HepG2 (cell line): Measurements from ENCODE around the gene HES3. TPM values are rescaled to one million over a fixed set of nuclear protein-coding genes. Genes with fewer than 3 reads are reported as not detected.
A peak's percentile ranks its signal among the peaks of the same experiment; 100 is the strongest.

ENCODE experiments used
- EP300 ChIP-seq, 3 experiments: sonication (generic) in 1 of 3; formaldehyde crosslinking in 1 of 3; IDR thresholded peaks; 2 replicates each; pipeline versions ENCODE4 v1.5.1 to v1.6.1; 2011 to 2020; ENCODE audit warnings: low read depth in 2 of 3, low read length in 2 of 3, borderline replicate concordance in 1 of 3, improper control_type of control experiment in 1 of 3, mild to moderate bottlenecking in 1 of 3, missing genetic modification reagents in 1 of 3, moderate library complexity in 1 of 3
- FOXO1 ChIP-seq: sonication (generic); formaldehyde crosslinking; IDR thresholded peaks from 2 replicates; pipeline ENCODE4 v1.4.0; 2020; ENCODE audit warnings: missing genetic modification reagents
- FOXP1 ChIP-seq, 2 experiments: fragments of 450-650 bp in 1 of 2; IDR thresholded peaks; 2 replicates each; pipeline ENCODE4 v1.6.1; 2017 to 2018; ENCODE audit warnings: antibody characterized with exemption in 1 of 2
- GABPA ChIP-seq, 2 experiments: IDR thresholded peaks; 2 replicates each; pipeline ENCODE4 v1.6.1; 2011 to 2016; ENCODE audit warnings: low read depth in 2 of 2, low read length in 1 of 2, missing biosample characterization in 1 of 2, missing genetic modification characterization in 1 of 2
- HINFP ChIP-seq: sonication (generic); formaldehyde crosslinking; IDR thresholded peaks from 2 replicates; pipeline ENCODE4 v1.4.0; 2020; ENCODE audit warnings: low read depth, mild to moderate bottlenecking, missing genetic modification reagents
- HNRNPUL1 ChIP-seq: fragments of 200-400 bp; formaldehyde crosslinking; IDR thresholded peaks from 2 replicates; pipeline ENCODE4 v1.6.1; 2017; ENCODE audit warnings: low read depth, mild to moderate bottlenecking, low read length, moderate library complexity
- ISX ChIP-seq: sonication (generic); formaldehyde crosslinking; conservative IDR thresholded peaks from 2 replicates; pipeline ENCODE4 v1.5.0; 2020; ENCODE audit warnings: missing genetic modification reagents
- NBN ChIP-seq: fragments of 450-650 bp; conservative IDR thresholded peaks from 2 replicates; pipeline ENCODE4 v1.6.1; 2017
- NFRKB ChIP-seq: fragments of 450-650 bp; IDR thresholded peaks from 2 replicates; pipeline ENCODE4 v1.6.1; 2017
- THAP11 ChIP-seq: IDR thresholded peaks from 2 replicates; pipeline ENCODE4 v1.6.1; 2016; ENCODE audit warnings: missing biosample characterization, missing genetic modification reagents
- TOPORS ChIP-seq: sonication (generic); formaldehyde crosslinking; IDR thresholded peaks from 2 replicates; pipeline ENCODE4 v1.8.0; 2023; ENCODE audit warnings: mild to moderate bottlenecking, missing genetic modification reagents
- ZFP41 ChIP-seq: sonication (generic); formaldehyde crosslinking; IDR thresholded peaks from 2 replicates; pipeline ENCODE4 v1.4.0; 2020; ENCODE audit warnings: mild to moderate bottlenecking, missing genetic modification reagents, borderline replicate concordance
- ZNF746 ChIP-seq: sonication (generic); formaldehyde crosslinking; IDR thresholded peaks from 2 replicates; pipeline ENCODE4 v1.8.0; 2022; ENCODE audit warnings: mild to moderate bottlenecking, missing genetic modification reagents
- polyA plus RNA-seq, 8 experiments: library from polyadenylated mRNA; depleted of rRNA in 3 of 8; stranded (reverse) in 7 of 8; unstranded in 1 of 8; fragments of >200 nt; fragmentation: Illumina TruSeq in 4 of 8; extraction: Trizol in 4 of 8; gene quantifications; 2 replicates each; pipeline versions ENCODE4 v1.2.1 to v1.2.3, GENCODE V29; 2011 to 2016; ENCODE audit warnings: low read depth in 4 of 8, missing spikeins in 1 of 8, mixed read lengths in 1 of 8; ENCODE audit not compliant: insufficient read depth in 1 of 8
- total RNA-seq, 5 experiments: library from RNA; depleted of rRNA; stranded (reverse); fragments of >200 nt; fragmentation: Illumina TruSeq; extraction: Trizol; gene quantifications; 2 replicates each; pipeline ENCODE4 v1.2.3, GENCODE V29; 2016; ENCODE audit warnings: low read depth in 1 of 5
- TF ChIP-seq, protein P1 (sequence below): sonication (generic); formaldehyde crosslinking; IDR thresholded peaks from 2 replicates; pipeline ENCODE4 v1.5.1; 2020; ENCODE audit warnings: missing genetic modification reagents, mild to moderate bottlenecking, borderline replicate concordance
- TF ChIP-seq, protein P2 (sequence below): sonication (generic); formaldehyde crosslinking; IDR thresholded peaks from 2 replicates; pipeline ENCODE4 v1.5.0; 2020; ENCODE audit warnings: missing genetic modification reagents
- TF ChIP-seq, protein P3 (sequence below): sonication (generic); formaldehyde crosslinking; conservative IDR thresholded peaks from 2 replicates; pipeline ENCODE4 v1.5.0; 2020; ENCODE audit warnings: missing genetic modification reagents
- TF ChIP-seq, protein P4 (sequence below): sonication (generic); formaldehyde crosslinking; IDR thresholded peaks from 2 replicates; pipeline ENCODE4 v1.8.0; 2022; ENCODE audit warnings: mild to moderate bottlenecking, missing genetic modification reagents, borderline replicate concordance
- TF ChIP-seq, protein P5 (sequence below): sonication (generic); formaldehyde crosslinking; IDR thresholded peaks from 2 replicates; pipeline ENCODE4 v1.5.0; 2020; ENCODE audit warnings: missing genetic modification reagents, mild to moderate bottlenecking, borderline replicate concordance

The HES3 gene
- total and polyA plus RNA-seq, 2 of the 13 experiments (the other 11 are each of a cell fraction or from before 2014, with no cell fraction given) = not detected

DNA sequence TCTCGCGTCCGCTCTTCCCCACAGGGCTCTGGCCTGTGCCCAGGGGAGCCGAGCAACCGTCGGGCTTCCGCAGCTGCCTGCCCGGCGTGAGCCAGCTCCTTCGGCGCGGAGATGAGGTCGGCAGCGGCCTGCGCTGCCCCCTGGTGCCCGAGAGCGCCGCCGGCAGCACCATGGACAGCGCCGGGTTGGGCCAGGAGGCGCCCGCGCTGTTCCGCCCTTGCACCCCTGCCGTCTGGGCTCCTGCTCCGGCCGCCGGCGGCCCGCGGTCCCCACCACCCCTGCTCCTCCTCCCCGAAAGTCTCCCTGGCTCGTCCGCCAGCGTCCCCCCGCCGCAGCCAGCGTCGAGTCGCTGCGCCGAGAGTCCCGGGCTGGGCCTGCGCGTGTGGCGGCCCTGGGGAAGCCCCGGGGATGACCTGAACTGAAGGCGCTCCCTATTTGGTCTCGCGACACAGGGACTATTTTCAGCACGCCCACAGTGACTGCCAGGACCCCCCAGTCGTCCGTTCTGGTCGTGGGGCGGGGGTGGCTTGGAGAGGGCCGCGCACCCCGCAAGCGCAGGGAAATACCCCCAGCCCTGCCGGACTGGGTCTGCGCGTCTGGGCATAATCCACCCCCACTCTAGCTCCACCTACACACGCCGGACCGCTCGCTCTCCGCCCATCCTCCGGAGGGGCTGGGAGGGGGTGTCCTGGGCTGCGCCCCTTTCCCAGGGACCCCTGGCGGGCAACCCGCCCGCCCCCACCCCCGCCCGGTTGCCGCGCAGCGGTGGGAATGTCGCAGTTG lies 1.3 kb downstream of the HES3 start (continued):
- TF ChIP-seq, protein P1, sequence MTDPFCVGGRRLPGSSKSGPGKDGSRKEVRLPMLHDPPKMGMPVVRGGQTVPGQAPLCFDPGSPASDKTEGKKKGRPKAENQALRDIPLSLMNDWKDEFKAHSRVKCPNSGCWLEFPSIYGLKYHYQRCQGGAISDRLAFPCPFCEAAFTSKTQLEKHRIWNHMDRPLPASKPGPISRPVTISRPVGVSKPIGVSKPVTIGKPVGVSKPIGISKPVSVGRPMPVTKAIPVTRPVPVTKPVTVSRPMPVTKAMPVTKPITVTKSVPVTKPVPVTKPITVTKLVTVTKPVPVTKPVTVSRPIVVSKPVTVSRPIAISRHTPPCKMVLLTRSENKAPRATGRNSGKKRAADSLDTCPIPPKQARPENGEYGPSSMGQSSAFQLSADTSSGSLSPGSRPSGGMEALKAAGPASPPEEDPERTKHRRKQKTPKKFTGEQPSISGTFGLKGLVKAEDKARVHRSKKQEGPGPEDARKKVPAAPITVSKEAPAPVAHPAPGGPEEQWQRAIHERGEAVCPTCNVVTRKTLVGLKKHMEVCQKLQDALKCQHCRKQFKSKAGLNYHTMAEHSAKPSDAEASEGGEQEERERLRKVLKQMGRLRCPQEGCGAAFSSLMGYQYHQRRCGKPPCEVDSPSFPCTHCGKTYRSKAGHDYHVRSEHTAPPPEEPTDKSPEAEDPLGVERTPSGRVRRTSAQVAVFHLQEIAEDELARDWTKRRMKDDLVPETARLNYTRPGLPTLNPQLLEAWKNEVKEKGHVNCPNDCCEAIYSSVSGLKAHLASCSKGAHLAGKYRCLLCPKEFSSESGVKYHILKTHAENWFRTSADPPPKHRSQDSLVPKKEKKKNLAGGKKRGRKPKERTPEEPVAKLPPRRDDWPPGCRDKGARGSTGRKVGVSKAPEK = peak; percentile 60; the same call in 1 of the 2 replicates
- peak; percentile 99 for TF ChIP-seq TOPORS (CRISPR knock-in tag)
- no peak for TF ChIP-seq FOXP1 (IDR thresholded peaks at IDR 0.05)
- TF ChIP-seq FOXP1 (CRISPR knock-in tag; IDR thresholded peaks at IDR 0.05) = 0 out of 2 replicates have a peak, but pooled peaks have one; percentile 29
- TF ChIP-seq GABPA (IDR thresholded peaks at IDR 0.05; ENCODE audit: low read depth, low read length) = no peak
- no peak for TF ChIP-seq GABPA (CRISPR knock-in tag; IDR thresholded peaks at IDR 0.05; ENCODE audit: low read depth)
- peak; percentile 89 for TF ChIP-seq ZNF746 (CRISPR knock-in tag)
- TF ChIP-seq THAP11 (CRISPR knock-in tag) = peak; percentile 85
- TF ChIP-seq, protein P2, sequence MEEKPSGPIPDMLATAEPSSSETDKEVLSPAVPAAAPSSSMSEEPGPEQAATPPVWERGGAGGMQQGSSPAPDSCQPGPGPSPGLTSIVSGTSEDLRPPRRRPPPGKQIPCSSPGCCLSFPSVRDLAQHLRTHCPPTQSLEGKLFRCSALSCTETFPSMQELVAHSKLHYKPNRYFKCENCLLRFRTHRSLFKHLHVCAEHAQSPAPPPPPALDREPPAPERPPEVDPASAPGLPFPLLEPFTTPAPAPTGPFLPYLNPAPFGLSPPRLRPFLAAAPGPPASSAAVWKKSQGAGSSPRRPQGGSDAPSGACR = peak; percentile 91; the same call in 1 of the 2 replicates
- TF ChIP-seq, protein P3, sequence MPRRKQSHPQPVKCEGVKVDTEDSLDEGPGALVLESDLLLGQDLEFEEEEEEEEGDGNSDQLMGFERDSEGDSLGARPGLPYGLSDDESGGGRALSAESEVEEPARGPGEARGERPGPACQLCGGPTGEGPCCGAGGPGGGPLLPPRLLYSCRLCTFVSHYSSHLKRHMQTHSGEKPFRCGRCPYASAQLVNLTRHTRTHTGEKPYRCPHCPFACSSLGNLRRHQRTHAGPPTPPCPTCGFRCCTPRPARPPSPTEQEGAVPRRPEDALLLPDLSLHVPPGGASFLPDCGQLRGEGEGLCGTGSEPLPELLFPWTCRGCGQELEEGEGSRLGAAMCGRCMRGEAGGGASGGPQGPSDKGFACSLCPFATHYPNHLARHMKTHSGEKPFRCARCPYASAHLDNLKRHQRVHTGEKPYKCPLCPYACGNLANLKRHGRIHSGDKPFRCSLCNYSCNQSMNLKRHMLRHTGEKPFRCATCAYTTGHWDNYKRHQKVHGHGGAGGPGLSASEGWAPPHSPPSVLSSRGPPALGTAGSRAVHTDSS (CRISPR knock-in tag) = no peak
- TF ChIP-seq HNRNPUL1 = no peak
- TF ChIP-seq FOXO1 (CRISPR knock-in tag) = peak; percentile 95
- TF ChIP-seq, protein P4, sequence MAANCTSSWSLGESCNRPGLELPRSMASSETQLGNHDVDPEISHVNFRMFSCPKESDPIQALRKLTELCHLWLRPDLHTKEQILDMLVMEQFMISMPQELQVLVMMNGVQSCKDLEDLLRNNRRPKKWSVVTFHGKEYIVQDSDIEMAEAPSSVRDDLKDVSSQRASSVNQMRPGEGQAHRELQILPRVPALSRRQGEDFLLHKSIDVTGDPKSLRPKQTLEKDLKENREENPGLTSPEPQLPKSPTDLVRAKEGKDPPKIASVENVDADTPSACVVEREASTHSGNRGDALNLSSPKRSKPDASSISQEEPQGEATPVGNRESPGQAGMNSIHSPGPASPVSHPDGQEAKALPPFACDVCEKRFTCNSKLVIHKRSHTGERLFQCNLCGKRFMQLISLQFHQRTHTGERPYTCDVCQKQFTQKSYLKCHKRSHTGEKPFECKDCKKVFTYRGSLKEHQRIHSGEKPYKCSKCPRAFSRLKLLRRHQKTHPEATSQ (CRISPR knock-in tag) = peak; percentile 93; the same call in 1 of the 2 replicates
- no peak for TF ChIP-seq NBN
- TF ChIP-seq, protein P5, sequence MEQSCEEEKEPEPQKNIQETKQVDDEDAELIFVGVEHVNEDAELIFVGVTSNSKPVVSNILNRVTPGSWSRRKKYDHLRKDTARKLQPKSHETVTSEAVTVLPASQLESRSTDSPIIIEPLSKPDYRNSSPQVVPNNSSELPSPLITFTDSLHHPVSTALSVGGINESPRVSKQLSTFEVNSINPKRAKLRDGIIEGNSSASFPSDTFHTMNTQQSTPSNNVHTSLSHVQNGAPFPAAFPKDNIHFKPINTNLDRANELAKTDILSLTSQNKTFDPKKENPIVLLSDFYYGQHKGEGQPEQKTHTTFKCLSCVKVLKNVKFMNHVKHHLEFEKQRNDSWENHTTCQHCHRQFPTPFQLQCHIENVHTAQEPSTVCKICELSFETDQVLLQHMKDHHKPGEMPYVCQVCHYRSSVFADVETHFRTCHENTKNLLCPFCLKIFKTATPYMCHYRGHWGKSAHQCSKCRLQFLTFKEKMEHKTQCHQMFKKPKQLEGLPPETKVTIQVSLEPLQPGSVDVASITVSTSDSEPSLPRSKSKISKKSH (CRISPR knock-in tag) = peak; percentile 99
- TF ChIP-seq NFRKB = no peak
- TF ChIP-seq ISX (CRISPR knock-in tag) = peak; percentile 99
- peak; percentile 90; the same call in 1 of the 2 replicates for TF ChIP-seq HINFP (CRISPR knock-in tag)
- no peak for TF ChIP-seq EP300 (IDR thresholded peaks at IDR 0.05; ENCODE audit: low read depth in 2 of 2, low read length in 2 of 2)
- peak; percentile 65; the same call in 1 of the 2 replicates for TF ChIP-seq EP300 (CRISPR knock-in tag; IDR thresholded peaks at IDR 0.05; ENCODE audit: borderline replicate concordance)
- peak; percentile 94 for TF ChIP-seq ZFP41 (CRISPR knock-in tag)
